MM.1S (cell line): ENCODE results near the gene TSC2.

ENCODE experiments used
- DNase-seq: peaks from one replicate; pipeline ENCODE4 v3.0.0-alpha.2; 2015
- H2AFZ ChIP-seq: fragments of 300-600 bp; sonication (generic); 2 replicates; pipeline ENCODE4 v1.6.0; 2016; ENCODE audit warnings: antibody characterized with exemption, low read length
- H3F3A ChIP-seq: fragments of 300-600 bp; sonication (generic); 2 replicates; pipeline ENCODE4 v1.6.1; 2016; ENCODE audit warnings: mild to moderate bottlenecking, antibody characterized with exemption, low read length, moderate library complexity, mixed read lengths; ENCODE audit not compliant: insufficient read depth
- H3K27ac ChIP-seq: fragments of 300-600 bp; sonication (generic); 2 replicates; pipeline ENCODE4 v1.5.1; 2016; ENCODE audit warnings: mild to moderate bottlenecking, low read length
- H3K27me3 ChIP-seq: fragments of 300-600 bp; sonication (generic); replicated peaks from 2 replicates; pipeline ENCODE4 v1.6.0; 2016; ENCODE audit warnings: low read length; ENCODE audit not compliant: insufficient read depth
- H3K36me3 ChIP-seq: fragments of 300-600 bp; sonication (generic); replicated peaks from 2 replicates; pipeline ENCODE4 v1.6.1; 2016; ENCODE audit warnings: mild to moderate bottlenecking, low read length, mixed read lengths; ENCODE audit not compliant: insufficient read depth
- H3K4me1 ChIP-seq: fragments of 300-600 bp; sonication (generic); 2 replicates; pipeline ENCODE4 v1.6.1; 2016; ENCODE audit warnings: low read length, mixed read lengths
- H3K4me2 ChIP-seq: fragments of 300-600 bp; sonication (generic); 2 replicates; pipeline ENCODE4 v1.6.0; 2016; ENCODE audit warnings: low read depth, low read length
- H3K4me3 ChIP-seq: fragments of 300-600 bp; sonication (generic); 2 replicates; pipeline ENCODE4 v1.5.1; 2016; ENCODE audit warnings: low read length, mixed read lengths
- H3K79me2 ChIP-seq: fragments of 300-600 bp; sonication (generic); 2 replicates; pipeline ENCODE4 v1.6.1; 2016; ENCODE audit warnings: mixed run types, low read length, mixed read lengths
- H3K9ac ChIP-seq: fragments of 300-600 bp; sonication (generic); 2 replicates; pipeline ENCODE4 v1.6.1; 2016; ENCODE audit warnings: low read length, mixed read lengths
- H3K9me2 ChIP-seq: fragments of 300-600 bp; sonication (generic); replicated peaks from 2 replicates; pipeline ENCODE4 v1.6.1; 2016; ENCODE audit warnings: mild to moderate bottlenecking, low read length, mixed read lengths; ENCODE audit not compliant: insufficient read depth
- H3K9me3 ChIP-seq: fragments of 300-600 bp; sonication (generic); replicated peaks from 2 replicates; pipeline ENCODE4 v1.6.1; 2016; ENCODE audit warnings: mild to moderate bottlenecking, low read length, mixed read lengths; ENCODE audit not compliant: insufficient read depth
- H4K20me1 ChIP-seq: fragments of 300-600 bp; sonication (generic); 2 replicates; pipeline ENCODE4 v1.6.1; 2016; ENCODE audit warnings: mild to moderate bottlenecking, low read length, moderate library complexity, mixed read lengths; ENCODE audit not compliant: insufficient read depth
- CTCF ChIP-seq: fragments of 300-600 bp; sonication (generic); IDR thresholded peaks from 2 replicates; pipeline ENCODE4 v1.5.1; 2016; ENCODE audit warnings: antibody characterized with exemption, low read length, mixed read lengths
- EZH2 ChIP-seq: fragments of 300-600 bp; sonication (generic); optimal IDR thresholded peaks from 2 replicates; pipeline ENCODE3; 2017; ENCODE audit warnings: low read depth, mild to moderate bottlenecking, antibody characterized with exemption, low read length, mixed read lengths
- EZH2phosphoT487 ChIP-seq: fragments of 300-600 bp; sonication (generic); IDR thresholded peaks from 2 replicates; pipeline ENCODE4 v1.6.1; 2018; ENCODE audit warnings: antibody characterized with exemption, low read length

Gene TSC2

GRCh38 chr16:2079311-2079800 lies 31.6 kb downstream of the TSC2 start:
- Histone ChIP-seq H3K4me2 (no peak overlapping the region), H3K9me2 (no peaks in the 10 kb centered on the region), H3K27ac (no peak overlapping the region), H3K36me3 (no peaks in the 10 kb centered on the region), H3K79me2 (no peaks in the 10 kb centered on the region), H4K20me1 (no peaks in the 10 kb centered on the region), H2AFZ (no peak overlapping the region), H3K27me3 (no peaks in the 10 kb centered on the region), H3K9me3 (no peaks in the 10 kb centered on the region), H3K9ac (no peak overlapping the region), H3K4me3 (no peak overlapping the region), H3F3A (no peaks in the 10 kb centered on the region), H3K4me1 (no peaks in the 10 kb centered on the region)
- no peak for TF ChIP-seq CTCF
- TF ChIP-seq EZH2, result no peak
- TF ChIP-seq EZH2phosphoT487, result no peak
- no peak for DNase-seq

GRCh38 chr16:2079991-2080390 lies 32.2 kb downstream of the TSC2 start:
- no peak overlapping the region for H3K4me3 ChIP-seq

GRCh38 chr16:2081201-2082084 lies 33.7 kb downstream of the TSC2 start:
- Histone ChIP-seq H3K36me3 (no peaks in the 10 kb centered on the region), H3K27ac (no peak overlapping the region), H3K4me2 (no peak overlapping the region), H3K79me2 (no peaks in the 10 kb centered on the region), H3K4me1 (no peaks in the 10 kb centered on the region), H4K20me1 (no peaks in the 10 kb centered on the region), H3K9me3 (no peaks in the 10 kb centered on the region), H3K27me3 (no peaks in the 10 kb centered on the region), H2AFZ (no peak overlapping the region), H3K9me2 (no peaks in the 10 kb centered on the region), H3K4me3 (no peak overlapping the region), H3F3A (no peaks in the 10 kb centered on the region), H3K9ac (no peak overlapping the region)
- no peak for TF ChIP-seq EZH2phosphoT487
- no peak for TF ChIP-seq CTCF
- TF ChIP-seq EZH2, result no peak
- no peak for DNase-seq

More at GRCh38 chr16:2079991-2080390, 32.2 kb downstream of the TSC2 start:
- Histone ChIP-seq H3K4me1 (no peaks in the 10 kb centered on the region), H3F3A (no peaks in the 10 kb centered on the region), H3K9me2 (no peaks in the 10 kb centered on the region), H4K20me1 (no peaks in the 10 kb centered on the region), H3K27me3 (no peaks in the 10 kb centered on the region), H3K79me2 (no peaks in the 10 kb centered on the region), H3K27ac (no peak overlapping the region), H3K9me3 (no peaks in the 10 kb centered on the region), H3K4me2 (no peak overlapping the region), H3K9ac (no peak overlapping the region), H3K36me3 (no peaks in the 10 kb centered on the region), H2AFZ (no peak overlapping the region)
- TF ChIP-seq EZH2, result no peak
- no peak for TF ChIP-seq EZH2phosphoT487
- TF ChIP-seq CTCF, result no peak
- DNase-seq, result no peak
